HK-2 (cell line): Measurements from ENCODE around the gene ZXDB.
"Not testable (repeated sequence)": the region's sequence is repeated elsewhere in the genome, so short reads cannot be mapped to it uniquely, and the experiment has no call there.

Source experiments
- DNase-seq: peaks from one replicate; pipeline ENCODE4 v3.0.0-alpha.2; 2018; ENCODE audit not compliant: unreplicated experiment

The ZXDB gene

GRCh38 chrX:57591284-57592159 lies at the start of gene ZXDB:
Gene ZXDB, plus strand, starts transcription at chrX:57592011. Its CDS starts 38 bp downstream, at chrX:57592049.
- DNase-seq: peak; percentile 7

- no peak for DNase-seq
These were observed 26.6 kb upstream of the ZXDB start for GRCh38 chrX:57565198-57565597.

DNA sequence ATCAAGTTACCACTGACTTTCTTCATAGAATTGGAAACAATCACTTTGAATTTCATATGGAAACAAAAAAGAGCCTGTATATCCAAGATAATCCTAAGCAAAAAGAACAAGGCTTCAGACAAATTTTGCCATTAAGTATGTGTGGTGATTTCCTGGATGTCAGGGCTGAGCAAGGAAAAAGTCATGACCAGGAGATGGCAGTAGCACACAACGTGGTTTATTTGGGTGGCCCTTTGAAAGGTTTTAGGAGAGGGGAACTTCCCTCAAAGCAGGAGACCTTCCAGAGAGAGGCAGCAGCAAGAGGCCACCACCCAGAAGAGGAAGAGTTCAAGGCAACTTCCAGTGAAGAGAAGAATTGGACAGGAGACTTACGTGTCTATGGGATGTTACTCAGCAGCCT lies 18.1 kb upstream of the ZXDB start:
- no peak for DNase-seq

- DNase-seq: not testable (repeated sequence)
These were observed 8.9 kb upstream of the ZXDB start for GRCh38 chrX:57582948-57583347.

GRCh38 chrX:57583477-57583876 lies 8.3 kb upstream of the ZXDB start:
- no peak for DNase-seq

DNA sequence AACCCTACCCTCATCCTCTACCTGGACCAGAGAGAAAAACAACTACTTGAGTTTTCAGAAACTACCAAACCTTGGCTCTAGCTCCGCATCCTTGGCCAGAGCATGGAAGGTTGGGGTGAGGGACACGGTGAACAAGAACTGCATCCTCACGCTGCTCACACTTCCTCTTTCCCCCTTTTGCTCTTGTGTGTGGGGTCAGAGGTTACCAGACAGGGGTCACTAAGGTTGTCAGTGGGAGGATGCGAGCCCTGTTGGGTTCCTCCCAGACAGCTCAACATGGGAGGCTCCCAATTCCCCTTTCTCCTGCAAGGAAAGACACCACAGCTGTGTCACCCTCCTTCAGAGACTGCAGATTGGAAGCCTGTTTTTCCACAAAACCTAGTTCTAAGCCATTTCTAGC lies 5.5 kb upstream of the ZXDB start:
- DNase-seq: no peak

GRCh38 chrX:57587062-57587461 lies 4.7 kb upstream of the ZXDB start:
- DNase-seq: no peak

GRCh38 chrX:57587607-57588006 lies 4.2 kb upstream of the ZXDB start:
- no peak for DNase-seq

DNA sequence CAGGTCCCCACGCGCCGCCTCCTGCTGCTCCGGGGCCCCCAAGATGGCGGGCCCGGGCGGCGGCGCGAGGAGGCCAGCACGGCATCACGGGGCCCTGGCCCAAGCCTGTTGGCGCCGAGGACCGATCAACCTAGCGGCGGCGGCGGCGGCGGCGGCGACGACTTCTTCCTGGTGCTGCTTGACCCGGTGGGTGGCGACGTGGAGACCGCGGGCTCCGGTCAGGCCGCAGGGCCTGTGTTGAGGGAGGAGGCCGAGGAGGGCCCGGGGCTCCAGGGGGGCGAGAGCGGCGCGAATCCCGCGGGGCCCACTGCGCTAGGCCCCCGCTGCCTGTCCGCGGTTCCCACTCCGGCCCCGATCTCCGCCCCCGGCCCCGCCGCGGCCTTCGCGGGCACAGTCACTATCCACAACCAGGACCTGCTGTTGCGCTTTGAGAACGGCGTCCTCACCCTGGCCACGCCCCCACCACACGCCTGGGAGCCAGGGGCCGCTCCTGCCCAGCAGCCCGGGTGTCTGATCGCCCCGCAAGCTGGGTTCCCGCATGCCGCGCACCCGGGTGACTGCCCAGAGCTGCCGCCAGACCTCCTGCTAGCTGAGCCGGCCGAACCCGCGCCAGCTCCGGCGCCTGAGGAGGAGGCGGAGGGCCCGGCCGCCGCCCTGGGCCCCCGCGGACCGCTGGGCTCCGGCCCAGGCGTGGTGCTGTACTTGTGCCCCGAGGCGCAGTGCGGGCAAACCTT lies 516 bp downstream of the ZXDB start:
- DNase-seq: peak; percentile 34

DNA sequence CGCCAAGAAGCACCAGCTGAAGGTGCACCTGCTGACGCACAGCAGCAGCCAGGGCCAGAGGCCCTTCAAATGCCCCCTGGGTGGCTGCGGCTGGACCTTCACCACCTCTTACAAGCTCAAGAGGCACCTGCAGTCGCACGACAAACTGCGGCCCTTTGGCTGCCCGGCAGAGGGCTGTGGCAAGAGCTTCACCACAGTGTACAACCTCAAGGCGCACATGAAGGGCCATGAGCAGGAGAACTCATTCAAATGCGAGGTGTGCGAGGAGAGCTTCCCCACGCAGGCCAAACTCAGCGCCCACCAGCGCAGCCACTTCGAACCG lies 1.0 kb downstream of the ZXDB start:
- peak; percentile 36 for DNase-seq

- DNase-seq: no peak
These were observed 3.6 kb downstream of the ZXDB start for GRCh38 chrX:57595381-57595811.

DNA sequence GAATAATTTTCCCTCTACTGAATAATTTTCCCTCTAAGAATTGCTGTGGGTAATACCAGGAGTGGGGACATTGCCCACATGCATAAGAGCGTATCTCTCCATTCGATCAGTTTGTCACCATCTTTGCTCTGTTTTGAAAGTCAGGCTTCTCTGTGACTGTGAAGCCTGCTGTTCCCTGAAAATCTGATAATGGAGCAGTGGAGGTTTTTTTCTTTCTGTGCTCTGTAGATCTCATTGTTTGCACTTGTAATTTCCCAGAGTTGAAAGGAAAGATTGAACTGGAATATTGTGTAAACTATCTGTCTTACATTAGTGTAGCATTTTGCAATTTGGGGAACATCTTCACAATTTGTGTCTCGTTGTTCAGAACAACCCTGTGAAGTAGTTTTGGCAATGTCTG lies 4.3 kb downstream of the ZXDB start:
- DNase-seq: no peak

DNA sequence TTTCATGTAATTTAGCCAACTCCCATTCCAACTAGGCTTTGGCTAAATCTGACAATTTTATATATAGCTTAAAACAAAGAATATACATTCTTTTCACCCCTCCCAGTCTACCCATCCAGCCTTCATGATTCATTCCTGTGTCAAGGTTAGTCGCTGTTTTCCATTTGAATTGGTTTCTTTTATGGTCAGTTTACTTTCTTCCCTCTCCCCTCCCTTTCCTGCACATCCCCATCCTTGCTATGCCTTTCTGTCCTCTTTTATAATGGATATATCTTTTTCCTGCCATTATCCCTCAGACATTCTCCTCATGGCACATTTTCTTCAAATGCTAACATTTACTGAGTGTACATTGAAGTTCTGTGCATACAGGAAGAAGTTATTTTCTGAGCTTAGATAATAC lies 4.7 kb downstream of the ZXDB start:
- no peak for DNase-seq

DNA sequence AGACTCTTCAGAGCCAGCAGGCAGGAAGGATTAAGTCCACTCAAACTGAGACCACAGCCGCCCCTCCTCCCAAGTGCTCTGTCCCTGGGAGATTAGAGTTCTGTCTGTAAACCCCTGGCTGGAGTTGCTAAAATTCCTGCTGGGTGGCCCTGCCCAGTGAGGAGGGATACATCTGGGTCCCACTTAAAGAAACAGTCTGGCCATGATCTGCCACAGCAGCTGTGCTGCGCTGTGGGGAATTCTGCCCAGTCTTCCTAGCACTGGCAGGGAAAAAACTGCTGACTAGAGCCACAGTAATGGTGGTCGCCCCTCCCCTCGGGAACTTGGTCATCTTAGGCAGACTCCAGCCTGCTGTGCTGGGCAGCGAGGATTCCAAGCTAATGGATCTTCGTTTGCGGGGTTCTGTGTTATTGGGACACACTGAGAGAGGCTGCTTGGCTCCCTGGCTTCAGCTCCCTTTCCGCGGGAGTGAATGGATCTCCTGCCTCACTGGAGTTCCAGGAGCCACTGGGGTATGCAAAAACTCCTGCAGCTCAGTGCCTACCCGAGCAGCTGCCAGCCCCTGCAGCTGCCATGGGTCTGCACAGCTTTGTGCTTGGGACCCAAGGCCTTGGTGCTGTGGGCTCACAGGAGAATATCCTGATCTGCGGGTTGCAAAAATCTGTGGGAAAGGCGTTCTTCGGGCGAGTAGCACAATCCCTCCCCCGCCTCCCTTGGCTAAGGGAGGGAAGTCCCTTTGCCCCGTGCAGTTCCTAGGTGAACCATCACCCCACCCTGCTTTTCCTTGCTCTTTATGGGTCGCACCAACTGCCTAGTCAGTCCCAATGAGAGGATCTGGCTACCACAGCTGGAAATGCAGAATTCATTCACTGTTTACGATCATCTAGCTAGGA lies 15.7 kb downstream of the ZXDB start:
- no peak for DNase-seq

GRCh38 chrX:57613351-57613750 lies 21.5 kb downstream of the ZXDB start:
- DNase-seq: not testable (repeated sequence)

DNA sequence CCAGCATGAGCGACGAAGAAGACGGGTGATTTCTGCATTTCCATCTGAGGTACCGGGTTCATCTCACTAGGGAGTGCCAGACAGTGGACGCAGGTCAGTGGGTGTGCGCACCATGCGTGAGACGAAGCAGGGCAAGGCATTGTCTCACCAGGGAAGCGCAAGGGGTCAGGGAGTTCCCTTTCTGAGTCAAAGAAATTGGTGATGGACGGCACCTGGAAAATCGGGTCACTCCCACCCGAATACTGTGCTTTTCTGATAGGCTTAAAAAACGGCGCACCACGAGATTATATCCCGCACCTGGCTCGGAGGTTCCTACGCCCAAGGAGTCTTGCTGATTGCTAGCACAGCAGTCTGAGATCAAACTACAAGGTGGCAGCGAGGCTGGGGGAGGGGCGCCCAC lies 37.6 kb downstream of the ZXDB start:
- not testable (repeated sequence) for DNase-seq

DNA sequence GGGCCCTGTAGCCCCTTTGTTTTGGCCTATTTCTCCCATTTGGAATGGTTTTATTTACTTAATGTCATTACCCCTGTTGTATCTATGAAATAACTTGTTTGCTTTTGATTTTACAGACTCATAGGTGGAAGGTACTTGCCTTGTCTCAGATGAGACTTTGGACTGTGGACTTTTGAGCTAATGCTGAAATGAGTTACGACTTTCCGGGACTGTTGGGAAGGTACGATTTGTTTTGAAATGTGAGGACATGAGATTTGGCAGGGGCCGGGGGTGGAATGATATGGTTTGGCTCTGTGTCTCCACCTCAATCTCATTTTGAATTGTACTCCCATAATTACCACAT lies 48.8 kb downstream of the ZXDB start:
- DNase-seq: no peak

- no peak for DNase-seq
These were observed 49.5 kb downstream of the ZXDB start for GRCh38 chrX:57641338-57641737.

GRCh38 chrX:57643698-57644097 lies 51.9 kb downstream of the ZXDB start:
- no peak for DNase-seq

DNA sequence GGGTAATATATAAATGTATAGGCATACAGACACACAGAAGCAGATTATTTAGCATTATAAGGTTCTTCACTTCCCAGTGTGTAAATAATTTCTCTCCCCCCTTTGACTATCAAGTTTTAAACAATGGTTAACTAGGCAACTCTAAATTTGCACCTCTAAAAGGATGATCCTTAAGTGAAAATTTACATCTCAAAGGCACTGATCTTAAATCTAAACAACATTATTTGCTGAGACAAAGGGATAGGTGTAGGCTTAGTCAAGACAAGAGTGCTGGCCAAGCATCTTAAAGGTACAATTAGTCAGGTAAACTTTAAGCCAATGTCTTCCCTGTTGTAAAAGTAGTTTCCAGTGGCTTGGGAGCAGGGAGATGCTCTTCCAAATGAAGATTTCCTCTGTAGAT lies 55.2 kb downstream of the ZXDB start:
- DNase-seq: no peak
